Medulla oblongata (tissue), 1 donor: Measurements from ENCODE around the gene KRT32.
A peak's percentile ranks its signal among the peaks of the same experiment; 100 is the strongest.

Source experiments
- DNase-seq: peaks from one replicate; pipeline ENCODE4 v3.0.0-alpha.2; 2015; ENCODE audit errors: extremely low spot score

Gene KRT32

GRCh38 chr17:41492771-41493170 is 25.6 kb upstream of the KRT32 start:
- peak; percentile 21 for DNase-seq

- DNase-seq = peak; percentile 62
Measured at GRCh38 chr17:41492351-41492750, 25.2 kb upstream of the KRT32 start.

GRCh38 chr17:41491476-41491875 is 24.3 kb upstream of the KRT32 start:
- no peak for DNase-seq

GRCh38 chr17:41490000-41490990 is 23.1 kb upstream of the KRT32 start:
- DNase-seq = peak; percentile 41

- DNase-seq = no peak
Measured at GRCh38 chr17:41489531-41489930, 22.3 kb upstream of the KRT32 start, which contains the start of gene KRT36. TSS of gene KRT36 (minus strand) at chr17:41489910. CDS start at chr17:41489864, 46 bp downstream.

GRCh38 chr17:41486809-41487530 is 19.8 kb upstream of the KRT32 start:
- DNase-seq = no peak

GRCh38 chr17:41486316-41486715 is 19.1 kb upstream of the KRT32 start:
- no peak for DNase-seq

GRCh38 chr17:41484920-41485904 is 18.0 kb upstream of the KRT32 start:
- no peak for DNase-seq

- DNase-seq = no peak
Measured at GRCh38 chr17:41483991-41484826, 17.0 kb upstream of the KRT32 start.

GRCh38 chr17:41483531-41483930 is 16.3 kb upstream of the KRT32 start:
- no peak for DNase-seq

GRCh38 chr17:41481036-41481435 is 13.8 kb upstream of the KRT32 start, which contains the start of gene KRT35:
TSS of gene KRT35 (minus strand) at chr17:41481151. CDS start at chr17:41481097, 54 bp downstream.
- no peak for DNase-seq

GRCh38 chr17:41480581-41480980 is 13.4 kb upstream of the KRT32 start:
- DNase-seq = no peak

GRCh38 chr17:41480136-41480535 is 12.9 kb upstream of the KRT32 start:
- DNase-seq = no peak

- no peak for DNase-seq
Measured at GRCh38 chr17:41478237-41478636, 11.1 kb upstream of the KRT32 start.

GRCh38 chr17:41476866-41477815 is 10.0 kb upstream of the KRT32 start:
- DNase-seq = no peak

- no peak for DNase-seq
Measured at GRCh38 chr17:41475421-41475820, 8.2 kb upstream of the KRT32 start.

GRCh38 chr17:41474863-41475262 is 7.7 kb upstream of the KRT32 start:
- no peak for DNase-seq

GRCh38 chr17:41468346-41468745 is 1.2 kb upstream of the KRT32 start:
- no peak for DNase-seq

- no peak for DNase-seq
Measured at GRCh38 chr17:41467561-41467960, 375 bp upstream of the KRT32 start.
